GM23248 (cell line): Measurements from ENCODE around the gene MICB. TPM values are rescaled to one million over a fixed set of nuclear protein-coding genes. Genes with fewer than 3 reads are reported as not detected.
"Not testable (repeated sequence)": the region's sequence is repeated elsewhere in the genome, so short reads cannot be mapped to it uniquely, and the experiment has no call there.

Source experiments
- DNase-seq: peaks from one replicate; pipeline ENCODE4 v3.0.0-alpha.2; 2015
- H2AFZ ChIP-seq: fragments of 200-600 bp; sonication (generic); 2 replicates; pipeline ENCODE4 v1.6.1; 2016; ENCODE audit warnings: antibody characterized with exemption
- H3F3A ChIP-seq: fragments of 200-600 bp; sonication (generic); 2 replicates; pipeline ENCODE4 v1.6.1; 2016; ENCODE audit warnings: mild to moderate bottlenecking, antibody characterized with exemption, mixed run types; ENCODE audit not compliant: insufficient read depth
- H3K27ac ChIP-seq: fragments of 200-600 bp; sonication (generic); 2 replicates; pipeline ENCODE4 v1.5.1; 2016; ENCODE audit warnings: mild to moderate bottlenecking
- H3K27me3 ChIP-seq: fragments of 200-600 bp; sonication (generic); replicated peaks from 2 replicates; pipeline ENCODE4 v1.6.1; 2016; ENCODE audit warnings: mild to moderate bottlenecking; ENCODE audit not compliant: insufficient read depth
- H3K36me3 ChIP-seq: fragments of 200-600 bp; sonication (generic); 2 replicates; pipeline ENCODE4 v1.6.1; 2016; ENCODE audit warnings: low read depth, mild to moderate bottlenecking
- H3K4me1 ChIP-seq: fragments of 200-600 bp; sonication (generic); 2 replicates; pipeline ENCODE4 v1.6.1; 2016; ENCODE audit warnings: mild to moderate bottlenecking; ENCODE audit not compliant: insufficient read depth
- H3K4me2 ChIP-seq: fragments of 200-600 bp; sonication (generic); one replicate; pipeline ENCODE4 v1.6.1; 2016; ENCODE audit warnings: mild to moderate bottlenecking; ENCODE audit not compliant: unreplicated experiment
- H3K4me3 ChIP-seq: fragments of 200-600 bp; sonication (generic); 2 replicates; pipeline ENCODE4 v1.5.1; 2016; ENCODE audit warnings: mild to moderate bottlenecking
- H3K79me2 ChIP-seq: fragments of 200-600 bp; sonication (generic); 2 replicates; pipeline ENCODE4 v1.6.1; 2016; ENCODE audit warnings: mild to moderate bottlenecking; ENCODE audit not compliant: insufficient read depth
- H3K9ac ChIP-seq: fragments of 200-600 bp; sonication (generic); 2 replicates; pipeline ENCODE4 v1.6.1; 2016; ENCODE audit warnings: mild to moderate bottlenecking
- H3K9me2 ChIP-seq: fragments of 200-600 bp; sonication (generic); 2 replicates; pipeline ENCODE4 v1.6.1; 2016; ENCODE audit warnings: mixed run types, mild to moderate bottlenecking, moderate library complexity; ENCODE audit not compliant: insufficient read depth
- H3K9me3 ChIP-seq: fragments of 200-600 bp; sonication (generic); one replicate; pipeline ENCODE4 v1.6.1; 2017; ENCODE audit warnings: low read depth
- H4K20me1 ChIP-seq: fragments of 200-600 bp; sonication (generic); 2 replicates; pipeline ENCODE4 v1.6.0; 2016; ENCODE audit not compliant: insufficient read depth
- EZH2 ChIP-seq: fragments of 200-600 bp; sonication (generic); IDR thresholded peaks from 2 replicates; pipeline ENCODE4 v1.6.1; 2018; ENCODE audit warnings: antibody characterized with exemption, mild to moderate bottlenecking; ENCODE audit not compliant: insufficient read depth, poor library complexity, severe bottlenecking
- EZH2phosphoT487 ChIP-seq: fragments of 200-600 bp; sonication (generic); IDR thresholded peaks from 2 replicates; pipeline ENCODE4 v1.6.1; 2018; ENCODE audit warnings: antibody characterized with exemption, moderate library complexity, mild to moderate bottlenecking, low read depth; ENCODE audit not compliant: insufficient read depth
- WGBS, 2 experiments: methylation state at CpG; one replicate each; pipeline ENCODE4 v1.1.6; 2015 to 2017; ENCODE audit warnings: low lambda C conversion rate in 2 of 2, low coverage in 1 of 2; ENCODE audit errors: missing lambda C conversion rate in 2 of 2; 5-methylcytosine and 5-hydroxymethylcytosine counted together
- in situ Hi-C: fragments of 300-500 bp; cut with MboI; formaldehyde crosslinking; loops from 2 replicates; pipeline ENCODE4 v1.15.0; 2020
- polyA plus RNA-seq: library from polyadenylated mRNA; unstranded; fragments of >200 nt; fragmentation: Nextera tagmentation; extraction: Ambion mirVana; gene quantifications from 2 replicates; pipeline ENCODE4 v1.2.1, GENCODE V29; 2016
- total RNA-seq: library from RNA; depleted of rRNA; stranded (reverse); fragments of >200 nt; shearing (Covaris generic); gene quantifications from 2 replicates; pipeline ENCODE4 v1.2.3, GENCODE V29; 2014

Gene MICB
- total and polyA plus RNA-seq, 2 experiments from 2014 or later = 4.1 to 4.2 TPM

- no peaks in the 10 kb centered on the region for H3K9me3 ChIP-seq
- no peak overlapping the region for H3K9ac ChIP-seq
- no peaks in the 10 kb centered on the region for H4K20me1 ChIP-seq
- TF ChIP-seq EZH2phosphoT487 (no peak), EZH2 (no peak)
- 68 to 73% methylated on average over 11 of the region's 11 CpGs for WGBS, 2 experiments
- no peaks in the 10 kb centered on the region for H3K79me2 ChIP-seq
- DNase-seq = no peak
- no peak overlapping the region for H3K4me3 ChIP-seq
- no peaks in the 10 kb centered on the region for H3K27me3 ChIP-seq
- no peak overlapping the region for H3K27ac ChIP-seq
- peaks cover 6% of the 10 kb centered on the region; the same call in 1 of the 2 replicates for H3F3A ChIP-seq
- H2AFZ ChIP-seq = no peak overlapping the region
- H3K4me1 ChIP-seq = peaks cover 10% of the 10 kb centered on the region
- no peaks in the 10 kb centered on the region for H3K36me3 ChIP-seq
- no peak overlapping the region for H3K4me2 ChIP-seq
- no peaks in the 10 kb centered on the region for H3K9me2 ChIP-seq
- in situ Hi-C loops = no loop called here
Measured at GRCh38 chr6:31480574-31480973, 17.4 kb upstream of the MICB start.

- in situ Hi-C loops = no loop called here
- no peak for TF ChIP-seq EZH2
- Histone ChIP-seq H3K27ac (no peak overlapping the region), H3K4me3 (no peak overlapping the region), H3K9me2 (no peaks in the 10 kb centered on the region), H2AFZ (no peak overlapping the region), H3F3A (peaks cover 6% of the 10 kb centered on the region; the same call in 1 of the 2 replicates), H3K79me2 (no peaks in the 10 kb centered on the region), H3K27me3 (no peaks in the 10 kb centered on the region), H3K36me3 (no peaks in the 10 kb centered on the region), H3K4me2 (no peak overlapping the region), H3K9me3 (no peaks in the 10 kb centered on the region), H3K4me1 (peaks cover 11% of the 10 kb centered on the region), H4K20me1 (no peaks in the 10 kb centered on the region), H3K9ac (no peak overlapping the region)
- DNase-seq = no peak
- WGBS, 2 experiments = 52 to 63% methylated on average over 2 of the region's 2 CpGs
Measured at GRCh38 chr6:31483392-31483791, 14.6 kb upstream of the MICB start.

GRCh38 chr6:31485055-31485454 lies 12.9 kb upstream of the MICB start:
- peak; percentile 50 for DNase-seq
- TF ChIP-seq EZH2phosphoT487 (no peak), EZH2 (no peak)
- H3K9ac ChIP-seq = peak overlapping the region; percentile 38; the same call in 1 of the 2 replicates
- no peaks in the 10 kb centered on the region for H3K9me3 ChIP-seq
- no peaks in the 10 kb centered on the region for H3K36me3 ChIP-seq
- no peaks in the 10 kb centered on the region for H4K20me1 ChIP-seq
- no peaks in the 10 kb centered on the region for H3K9me2 ChIP-seq
- no peak overlapping the region for H3K4me3 ChIP-seq
- WGBS, 2 experiments = 95 to 97% methylated on average over 1 of the region's 1 CpG
- peaks cover 11% of the 10 kb centered on the region for H3K4me1 ChIP-seq
- peak overlapping the region; percentile 65 for H3K4me2 ChIP-seq
- no peaks in the 10 kb centered on the region for H3K79me2 ChIP-seq
- no peaks in the 10 kb centered on the region for H3K27me3 ChIP-seq
- peak overlapping the region; percentile 23 for H3K27ac ChIP-seq
- H3F3A ChIP-seq = peaks cover 6% of the 10 kb centered on the region; the same call in 1 of the 2 replicates
- H2AFZ ChIP-seq = peak overlapping the region; percentile 69
- in situ Hi-C loops = no loop called here

GRCh38 chr6:31486065-31486837 lies 11.7 kb upstream of the MICB start:
- H3K27me3 ChIP-seq, H3K27ac ChIP-seq, H3K9ac ChIP-seq, H3K79me2 ChIP-seq, H3F3A ChIP-seq, H3K4me3 ChIP-seq, H3K36me3 ChIP-seq, H3K9me2 ChIP-seq, H4K20me1 ChIP-seq, H2AFZ ChIP-seq, DNase-seq, H3K9me3 ChIP-seq, H3K4me2 ChIP-seq, in situ Hi-C loops: not testable (repeated sequence)
- peaks cover 11% of the 10 kb centered on the region for H3K4me1 ChIP-seq
- 51 to 80% methylated on average over 1 to 3 of the region's 9 CpGs for WGBS, 2 experiments

GRCh38 chr6:31487674-31488073 lies 10.3 kb upstream of the MICB start:
- peaks cover 11% of the 10 kb centered on the region for H3K4me1 ChIP-seq
- H3K4me2 ChIP-seq, H3F3A ChIP-seq, H3K36me3 ChIP-seq, H3K27me3 ChIP-seq, H3K9me2 ChIP-seq, in situ Hi-C loops, H2AFZ ChIP-seq, H3K27ac ChIP-seq, H3K79me2 ChIP-seq, H3K4me3 ChIP-seq, H3K9ac ChIP-seq, DNase-seq, H4K20me1 ChIP-seq, H3K9me3 ChIP-seq: not testable (repeated sequence)
- 77 to 84% methylated on average over 6 of the region's 6 CpGs for WGBS, 2 experiments
